ENCODE results near the gene TDRD7. TPM values are rescaled to one million over a fixed set of nuclear protein-coding genes. Genes with fewer than 3 reads are reported as not detected.

TDRD7 gene
- total and polyA plus RNA-seq, 2 donors (not counting 1 experiment from before 2014, with no cell fraction given): 11.5 to 19.7 TPM

DNA sequence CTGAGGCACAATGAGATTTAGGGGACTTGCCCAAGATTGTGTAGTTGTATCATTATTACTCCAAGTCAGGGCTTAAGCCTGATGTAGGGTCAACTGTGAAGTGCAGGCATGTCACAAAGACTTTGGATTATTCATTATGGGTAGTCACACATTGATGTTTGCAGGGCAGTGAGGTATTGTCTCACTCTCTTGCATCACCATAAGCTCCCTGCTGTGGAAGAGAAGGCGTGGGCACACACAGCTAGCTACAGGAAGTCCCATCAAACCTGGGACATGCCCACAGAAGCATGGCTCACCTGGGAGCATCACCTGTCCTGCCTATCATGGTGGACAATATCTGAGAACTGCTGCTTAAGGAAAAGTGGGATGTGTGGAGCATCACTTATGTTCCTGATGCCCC, 131.7 kb downstream of the TDRD7 start:
- ChIA-PET CTCF (no interaction called here), POLR2A (no interaction called here)
- Mint-ChIP-seq H3K27ac (no peak overlapping the region), H3K27me3 (peaks cover 10% of the 10 kb centered on the region), H3K9me3 (ENCODE audit: insufficient read depth) (no peaks in the 10 kb centered on the region), H3K4me3 (no peak overlapping the region), H3K4me1 (no peaks in the 10 kb centered on the region)
- no peak for TF ChIP-seq EZH2 (IDR thresholded peaks at IDR 0.05; ENCODE audit: borderline replicate concordance, insufficient read depth, low read depth, low read length, poor library complexity, severe bottlenecking)
- 100% methylated on average over 1 of the region's 1 CpG for WGBS (ENCODE audit: insufficient coverage)
- no peak overlapping the region for H3K27ac ChIP-seq (ENCODE audit: low read length in 2 of 2)
- H4K20me1 ChIP-seq (ENCODE audit: control insufficient read depth, insufficient read depth, low read length, poor library complexity, severe bottlenecking): no peaks in the 10 kb centered on the region
- H3K4me3 ChIP-seq (ENCODE audit: control extremely low read depth in 1 of 5, extremely low read depth in 1 of 5, insufficient read depth in 1 of 5, low read depth in 2 of 5, low read length in 4 of 5): no peak overlapping the region
- ATAC-seq (ENCODE audit: low read depth): no peak
- H3K36me3 ChIP-seq (replicated peaks in 1 of 2; ENCODE audit: control extremely low read depth in 1 of 2, control insufficient read depth in 1 of 2, extremely low read depth in 1 of 2, insufficient read depth in 2 of 2, low read length in 1 of 2): no peaks in the 10 kb centered on the region
- no peaks in the 10 kb centered on the region for H3K79me2 ChIP-seq (ENCODE audit: control insufficient read depth, insufficient read depth, low read length)
- H3K9ac ChIP-seq (ENCODE audit: low read length): no peak overlapping the region
- no peak overlapping the region for H2AFZ ChIP-seq (ENCODE audit: insufficient read depth, low read depth, low read length, poor library complexity, severe bottlenecking)
- H3K27me3 ChIP-seq (replicated peaks in 1 of 4; ENCODE audit: control extremely low read depth in 1 of 4, control insufficient read depth in 3 of 4, insufficient read depth in 4 of 4, low read length in 3 of 4): peaks cover 0 to 4% (median 0%) of the 10 kb centered on the region in 4 experiments
- intact Hi-C loops (cut with micrococcal nuclease): no loop called here
- DNase-seq: no peak
- H3K4me1 ChIP-seq (ENCODE audit: control insufficient read depth in 2 of 2, insufficient read depth in 2 of 2, low read length in 2 of 2): no peaks in the 10 kb centered on the region
- no peak overlapping the region for H3K4me2 ChIP-seq (replicated peaks; ENCODE audit: low read depth, low read length, poor library complexity, severe bottlenecking)
- no peaks in the 10 kb centered on the region for H3K9me3 ChIP-seq (ENCODE audit: control extremely low read depth in 1 of 3, control insufficient read depth in 2 of 3, insufficient read depth in 1 of 3, low read length in 2 of 3)

GRCh38 chr9:97545486-97545885, 133.6 kb downstream of the TDRD7 start:
- Histone ChIP-seq H4K20me1 (ENCODE audit: control insufficient read depth, insufficient read depth, low read length, poor library complexity, severe bottlenecking) (no peaks in the 10 kb centered on the region), H2AFZ (ENCODE audit: insufficient read depth, low read depth, low read length, poor library complexity, severe bottlenecking) (no peak overlapping the region), H3K9me3 (ENCODE audit: control extremely low read depth in 1 of 3, control insufficient read depth in 2 of 3, insufficient read depth in 1 of 3, low read length in 2 of 3) (no peaks in the 10 kb centered on the region), H3K4me1 (ENCODE audit: control insufficient read depth in 2 of 2, insufficient read depth in 2 of 2, low read length in 2 of 2) (no peaks in the 10 kb centered on the region), H3K79me2 (ENCODE audit: control insufficient read depth, insufficient read depth, low read length) (no peaks in the 10 kb centered on the region), H3K4me3 (ENCODE audit: control extremely low read depth in 1 of 5, extremely low read depth in 1 of 5, insufficient read depth in 1 of 5, low read depth in 2 of 5, low read length in 4 of 5) (no peak overlapping the region), H3K27ac (ENCODE audit: low read length in 2 of 2) (no peak overlapping the region), H3K4me2 (replicated peaks; ENCODE audit: low read depth, low read length, poor library complexity, severe bottlenecking) (no peak overlapping the region), H3K36me3 (replicated peaks in 1 of 2; ENCODE audit: control extremely low read depth in 1 of 2, control insufficient read depth in 1 of 2, extremely low read depth in 1 of 2, insufficient read depth in 2 of 2, low read length in 1 of 2) (no peaks in the 10 kb centered on the region), H3K9ac (ENCODE audit: low read length) (no peak overlapping the region), H3K27me3 (replicated peaks in 1 of 4; ENCODE audit: control extremely low read depth in 1 of 4, control insufficient read depth in 3 of 4, insufficient read depth in 4 of 4, low read length in 3 of 4) (peaks cover 0 to 4% (median 0%) of the 10 kb centered on the region in 4 experiments)
- ATAC-seq (ENCODE audit: low read depth) (no peak), DNase-seq (no peak)
- ChIA-PET CTCF (no interaction called here), POLR2A (no interaction called here)
- 81% methylated on average over 7 of the region's 8 CpGs for whole genome bisulfite sequencing (ENCODE audit: insufficient coverage)
- Mint-ChIP-seq H3K9me3 (ENCODE audit: insufficient read depth) (no peaks in the 10 kb centered on the region), H3K4me3 (no peak overlapping the region), H3K27me3 (peaks cover 4% of the 10 kb centered on the region), H3K4me1 (no peaks in the 10 kb centered on the region), H3K27ac (no peak overlapping the region)
- intact Hi-C loops (cut with micrococcal nuclease): no loop called here
- TF ChIP-seq, protein P1, sequence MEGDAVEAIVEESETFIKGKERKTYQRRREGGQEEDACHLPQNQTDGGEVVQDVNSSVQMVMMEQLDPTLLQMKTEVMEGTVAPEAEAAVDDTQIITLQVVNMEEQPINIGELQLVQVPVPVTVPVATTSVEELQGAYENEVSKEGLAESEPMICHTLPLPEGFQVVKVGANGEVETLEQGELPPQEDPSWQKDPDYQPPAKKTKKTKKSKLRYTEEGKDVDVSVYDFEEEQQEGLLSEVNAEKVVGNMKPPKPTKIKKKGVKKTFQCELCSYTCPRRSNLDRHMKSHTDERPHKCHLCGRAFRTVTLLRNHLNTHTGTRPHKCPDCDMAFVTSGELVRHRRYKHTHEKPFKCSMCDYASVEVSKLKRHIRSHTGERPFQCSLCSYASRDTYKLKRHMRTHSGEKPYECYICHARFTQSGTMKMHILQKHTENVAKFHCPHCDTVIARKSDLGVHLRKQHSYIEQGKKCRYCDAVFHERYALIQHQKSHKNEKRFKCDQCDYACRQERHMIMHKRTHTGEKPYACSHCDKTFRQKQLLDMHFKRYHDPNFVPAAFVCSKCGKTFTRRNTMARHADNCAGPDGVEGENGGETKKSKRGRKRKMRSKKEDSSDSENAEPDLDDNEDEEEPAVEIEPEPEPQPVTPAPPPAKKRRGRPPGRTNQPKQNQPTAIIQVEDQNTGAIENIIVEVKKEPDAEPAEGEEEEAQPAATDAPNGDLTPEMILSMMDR (IDR thresholded peaks at IDR 0.05): no peak
- TF ChIP-seq EZH2 (IDR thresholded peaks at IDR 0.05; ENCODE audit: borderline replicate concordance, insufficient read depth, low read depth, low read length, poor library complexity, severe bottlenecking): no peak

Small RNAs within 50 kb of the gene (small RNA-seq; reads per million reads assigned to genes)
- gene MIR1302-8 (ENCODE audit: insufficient read length, low read depth, low replicate concordance): not detected

Other genes with a start within 250 kb of the TDRD7 start
- gene CCDC180, start 104.4 kb upstream of the TDRD7 start, total RNA-seq: 7.1 and 14.1 TPM in 2 replicates
- gene CCDC180, start 104.4 kb upstream of the TDRD7 start, polyA plus RNA-seq: 4.4 and 6.8 TPM in 2 replicates
- gene TMOD1, start 89.6 kb downstream of the TDRD7 start, total RNA-seq: 1.9 and 2.5 TPM in 2 replicates
- gene TMOD1, start 89.6 kb downstream of the TDRD7 start, polyA plus RNA-seq: 0.30 and 0.39 TPM in 2 replicates
- 29.2 and 31.1 TPM in 2 replicates for gene TSTD2, start 221.3 kb downstream of the TDRD7 start, total RNA-seq
- gene TSTD2, start 221.3 kb downstream of the TDRD7 start, polyA plus RNA-seq: 12.7 and 16.9 TPM in 2 replicates
- 38.0 and 40.7 TPM in 2 replicates for gene NCBP1, start 221.7 kb downstream of the TDRD7 start, total RNA-seq
- gene NCBP1, start 221.7 kb downstream of the TDRD7 start, polyA plus RNA-seq: 8.1 and 19.5 TPM in 2 replicates

All from B cell (primary cell).